IPS-20b (cell line): Measurements from ENCODE around the gene UNC50.
"Not testable (repeated sequence)": the region's sequence is repeated elsewhere in the genome, so short reads cannot be mapped to it uniquely, and the experiment has no call there.

Experiments
- H3K27ac ChIP-seq: one replicate; pipeline ENCODE4 v1.5.1; 2013; ENCODE audit warnings: low read length
- H3K27me3 ChIP-seq: 2 replicates; pipeline ENCODE4 v1.6.1; 2013; ENCODE audit warnings: mild to moderate bottlenecking, low read length, inconsistent platforms; ENCODE audit not compliant: insufficient read depth
- H3K36me3 ChIP-seq: 2 replicates; pipeline ENCODE4 v1.6.1; 2013; ENCODE audit warnings: low read depth, mild to moderate bottlenecking, inconsistent platforms, low read length, moderate library complexity; ENCODE audit not compliant: insufficient read depth
- H3K4me1 ChIP-seq: 2 replicates; pipeline ENCODE4 v1.6.1; 2013; ENCODE audit warnings: mild to moderate bottlenecking, control low read depth, inconsistent platforms, low read length, moderate library complexity; ENCODE audit not compliant: insufficient read depth
- H3K4me3 ChIP-seq: 2 replicates; pipeline ENCODE4 v1.5.1; 2013; ENCODE audit warnings: mild to moderate bottlenecking, low read length, inconsistent platforms
- H3K9ac ChIP-seq: 2 replicates; pipeline ENCODE4 v1.6.1; 2013; ENCODE audit warnings: low read depth, mild to moderate bottlenecking, inconsistent platforms, low read length, moderate library complexity
- H3K9me3 ChIP-seq: 2 replicates; pipeline ENCODE4 v1.6.1; 2013; ENCODE audit warnings: mild to moderate bottlenecking, low read depth, low read length, inconsistent platforms; ENCODE audit not compliant: insufficient read depth

The UNC50 gene

DNA sequence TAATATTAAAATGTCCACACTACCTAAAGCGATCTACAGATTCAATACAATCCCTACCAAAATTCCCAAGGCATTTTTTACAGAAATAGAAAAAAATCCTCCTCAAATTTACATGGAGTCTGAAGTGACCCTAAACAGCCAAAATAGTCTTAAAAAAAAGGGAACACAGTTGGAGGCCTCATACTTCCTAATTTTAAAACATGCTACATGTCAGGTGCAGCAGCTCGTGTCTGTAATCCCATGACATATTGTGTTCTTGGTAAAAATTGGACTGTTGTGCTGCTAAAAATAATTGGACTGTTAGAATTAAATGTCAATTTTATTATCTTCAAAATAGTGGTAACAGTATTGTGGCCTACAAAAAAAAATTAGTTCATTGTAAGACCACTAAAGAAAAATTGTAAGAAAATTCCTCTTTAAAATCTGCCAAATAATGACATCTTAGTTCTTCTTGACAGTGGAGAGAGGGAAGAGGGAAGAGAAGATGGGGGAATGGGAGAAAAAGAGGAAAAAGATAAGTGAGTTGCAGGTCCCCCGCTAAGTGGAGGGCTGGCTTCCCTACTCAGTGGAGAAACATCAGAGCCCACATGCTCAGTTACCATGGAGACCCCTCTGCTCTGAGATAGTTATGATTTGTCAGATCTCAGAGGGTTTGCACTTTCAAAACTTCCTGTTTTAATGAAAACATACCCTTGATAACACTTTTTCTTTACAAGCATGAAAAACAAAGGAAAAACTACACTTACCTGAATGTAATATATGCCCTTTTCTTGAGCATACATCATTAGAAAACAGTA, 46.5 kb downstream of the UNC50 start:
- Histone ChIP-seq H3K4me3 (no peak overlapping the region), H3K36me3 (no peaks in the 10 kb centered on the region), H3K27me3 (no peaks in the 10 kb centered on the region), H3K9ac (no peak overlapping the region), H3K9me3 (no peaks in the 10 kb centered on the region), H3K27ac (no peak overlapping the region), H3K4me1 (no peaks in the 10 kb centered on the region)

- Histone ChIP-seq H3K36me3 (no peaks in the 10 kb centered on the region), H3K9me3 (no peaks in the 10 kb centered on the region), H3K9ac (no peak overlapping the region), H3K4me3 (no peak overlapping the region), H3K27me3 (no peaks in the 10 kb centered on the region), H3K4me1 (no peaks in the 10 kb centered on the region), H3K27ac (no peak overlapping the region)
Observed at GRCh38 chr2:98656800-98657199, 48.4 kb downstream of the UNC50 start.

DNA sequence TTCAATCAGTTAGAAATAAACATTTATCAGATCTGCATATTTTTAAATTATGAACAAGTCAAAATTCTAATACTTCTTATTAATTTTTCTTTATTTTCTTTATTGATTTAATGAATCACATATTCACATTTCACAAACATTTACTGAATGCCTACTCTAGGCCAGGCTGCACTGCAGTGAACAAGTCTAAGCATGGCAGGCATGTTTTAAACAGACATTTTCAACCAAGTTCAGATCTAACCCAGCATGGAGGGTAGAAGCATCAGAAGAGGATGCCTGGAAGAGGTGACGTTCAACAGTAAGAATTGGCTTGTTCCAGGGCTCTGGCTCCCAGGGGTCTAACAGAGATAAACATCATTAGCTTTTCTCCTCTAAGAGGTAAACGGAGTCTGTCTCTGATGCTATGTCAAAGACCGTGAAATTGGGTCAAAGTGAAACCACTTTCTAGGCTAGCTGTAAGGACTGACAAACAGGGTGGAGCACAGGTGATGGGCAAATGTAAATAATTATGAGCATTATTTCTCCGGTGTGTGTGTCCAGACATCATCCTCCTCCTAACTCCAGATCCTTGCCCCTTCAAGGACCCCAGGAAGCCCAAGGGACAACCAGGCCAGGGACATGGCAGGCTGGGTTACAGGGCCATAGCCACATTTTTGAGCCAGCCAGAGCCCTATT, 50.6 kb downstream of the UNC50 start:
- no peaks in the 10 kb centered on the region for H3K27me3 ChIP-seq
- no peak overlapping the region for H3K4me3 ChIP-seq
- no peaks in the 10 kb centered on the region for H3K36me3 ChIP-seq
- H3K27ac ChIP-seq = no peak overlapping the region
- no peak overlapping the region for H3K9ac ChIP-seq
- H3K4me1 ChIP-seq = no peaks in the 10 kb centered on the region
- no peaks in the 10 kb centered on the region for H3K9me3 ChIP-seq

DNA sequence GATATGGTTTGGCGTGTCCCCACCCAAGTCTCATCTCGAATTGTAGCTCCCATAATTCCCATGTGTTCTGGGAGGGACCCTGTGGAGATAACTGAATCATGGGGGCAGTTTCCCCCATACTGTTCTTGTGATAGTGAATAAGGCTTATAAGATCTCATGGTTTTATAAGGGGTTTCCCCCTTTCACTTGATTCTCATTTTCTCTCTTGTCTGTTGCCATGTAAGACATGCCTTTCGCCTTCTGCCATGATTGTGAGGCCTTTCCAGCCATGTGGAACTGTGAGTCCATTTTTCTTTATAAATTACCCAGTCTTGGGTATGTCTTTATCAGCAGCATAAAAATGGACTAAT, 51.1 kb downstream of the UNC50 start:
- H3K9me3 ChIP-seq, H3K4me3 ChIP-seq, H3K36me3 ChIP-seq, H3K27me3 ChIP-seq, H3K27ac ChIP-seq, H3K4me1 ChIP-seq, H3K9ac ChIP-seq: not testable (repeated sequence)

DNA sequence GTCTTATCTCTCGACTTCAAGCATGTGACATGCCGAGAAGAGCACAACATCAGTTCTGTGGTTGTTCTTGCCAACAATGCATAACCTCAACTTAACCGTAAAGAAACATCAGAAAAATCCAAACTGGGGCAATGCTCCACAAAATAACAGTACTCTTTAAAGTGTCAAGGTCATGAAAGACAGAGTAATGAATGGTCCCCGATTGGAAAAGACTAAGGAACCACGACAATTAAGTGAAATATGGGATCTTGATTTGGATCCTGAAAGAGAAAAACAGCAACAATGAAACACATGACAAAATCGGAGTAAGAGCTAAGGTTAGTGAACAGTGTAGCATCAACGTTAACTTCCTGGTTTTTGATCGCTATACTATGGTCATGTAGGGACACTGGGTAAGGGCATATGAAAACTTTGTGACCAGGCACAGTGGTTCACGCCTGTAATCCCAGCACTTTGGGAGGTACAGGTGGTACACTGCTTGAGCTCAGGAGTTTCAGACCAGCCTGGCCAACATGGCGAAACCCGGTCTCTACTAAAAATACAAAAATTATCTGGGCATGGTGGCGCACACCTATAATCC, 55.2 kb downstream of the UNC50 start:
- Histone ChIP-seq H3K36me3 (no peaks in the 10 kb centered on the region), H3K27ac (no peak overlapping the region), H3K4me3 (no peak overlapping the region), H3K9me3 (no peaks in the 10 kb centered on the region; the same call in 1 of the 2 replicates), H3K4me1 (no peaks in the 10 kb centered on the region), H3K9ac (no peak overlapping the region), H3K27me3 (no peaks in the 10 kb centered on the region)

GRCh38 chr2:98664323-98664722, 55.9 kb downstream of the UNC50 start:
- Histone ChIP-seq H3K4me1 (no peaks in the 10 kb centered on the region), H3K9ac (no peak overlapping the region), H3K9me3 (no peaks in the 10 kb centered on the region; the same call in 1 of the 2 replicates), H3K27ac (no peak overlapping the region), H3K27me3 (no peaks in the 10 kb centered on the region), H3K4me3 (no peak overlapping the region), H3K36me3 (no peaks in the 10 kb centered on the region)

DNA sequence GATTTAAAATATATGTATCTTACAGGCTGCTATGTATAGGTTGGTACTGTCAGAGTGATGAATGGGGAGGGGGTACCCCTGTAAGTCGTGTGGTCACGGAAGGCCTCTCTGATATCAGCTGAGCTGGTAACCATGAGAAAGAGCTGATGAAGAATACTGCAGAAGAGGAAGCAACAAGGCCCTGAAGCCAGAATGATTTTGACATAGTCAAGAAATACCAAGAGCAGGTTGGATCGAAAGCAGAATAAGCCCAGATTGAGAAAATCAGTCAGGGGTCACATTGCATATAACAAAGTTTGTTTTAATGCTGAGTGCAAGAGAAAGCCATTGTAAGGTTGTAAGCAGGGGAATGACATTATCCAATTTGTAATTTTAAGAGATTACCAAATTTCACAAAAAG, 57.3 kb downstream of the UNC50 start:
- no peaks in the 10 kb centered on the region for H3K36me3 ChIP-seq
- no peaks in the 10 kb centered on the region for H3K4me1 ChIP-seq
- H3K9ac ChIP-seq = no peak overlapping the region
- no peaks in the 10 kb centered on the region for H3K27me3 ChIP-seq
- H3K4me3 ChIP-seq = no peak overlapping the region
- H3K27ac ChIP-seq = no peak overlapping the region
- H3K9me3 ChIP-seq = no peaks in the 10 kb centered on the region; the same call in 1 of the 2 replicates
